Measurements from ENCODE around the gene ARHGAP22.
A peak's percentile ranks its signal among the peaks of the same experiment; 100 is the strongest.

The ARHGAP22 gene

GRCh38 chr10:48446785-48447184, 158.1 kb downstream of the ARHGAP22 start:
- no peaks in the 10 kb centered on the region for H3K36me3 Mint-ChIP-seq
- H3K27me3 Mint-ChIP-seq: peaks cover 39% of the 10 kb centered on the region
- no peaks in the 10 kb centered on the region for H3K9me3 Mint-ChIP-seq
- ATAC-seq: no peak
- no peak overlapping the region for H3K27ac Mint-ChIP-seq
- no peaks in the 10 kb centered on the region for H3K4me1 Mint-ChIP-seq
- no peak overlapping the region for H3K4me3 Mint-ChIP-seq

DNA sequence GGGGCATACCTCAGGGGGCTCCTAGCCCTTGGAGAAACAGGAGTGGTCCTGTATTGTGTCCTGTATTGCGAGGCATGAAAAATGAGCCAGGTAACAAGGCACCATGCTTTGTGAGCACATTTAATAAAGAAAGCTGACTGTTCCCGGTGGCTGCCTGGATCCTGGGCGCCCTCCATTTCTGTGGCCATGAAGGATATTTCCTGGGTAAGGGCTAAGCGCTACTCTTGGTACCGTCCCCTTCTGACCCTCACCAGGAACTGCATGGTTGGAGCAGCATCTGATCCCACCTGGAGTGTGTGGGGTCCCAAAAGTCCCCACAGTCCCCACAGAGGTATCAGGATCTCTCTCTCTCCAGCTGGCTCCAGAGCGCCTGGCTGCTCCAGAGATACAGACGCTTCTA, 158.9 kb downstream of the ARHGAP22 start:
- Mint-ChIP-seq H3K4me3 (no peak overlapping the region), H3K27me3 (peaks cover 34% of the 10 kb centered on the region), H3K9me3 (no peaks in the 10 kb centered on the region), H3K4me1 (no peaks in the 10 kb centered on the region), H3K27ac (no peak overlapping the region), H3K36me3 (no peaks in the 10 kb centered on the region)
- ATAC-seq: no peak

GRCh38 chr10:48444861-48445841, 159.7 kb downstream of the ARHGAP22 start:
- H3K27ac Mint-ChIP-seq: no peak overlapping the region
- H3K4me1 Mint-ChIP-seq: no peaks in the 10 kb centered on the region
- H3K4me3 Mint-ChIP-seq: no peak overlapping the region
- H3K36me3 Mint-ChIP-seq: no peaks in the 10 kb centered on the region
- H3K27me3 Mint-ChIP-seq: peaks cover 34% of the 10 kb centered on the region
- no peaks in the 10 kb centered on the region for H3K9me3 Mint-ChIP-seq
- ATAC-seq: no peak

GRCh38 chr10:48444266-48444665, 160.6 kb downstream of the ARHGAP22 start:
- Mint-ChIP-seq H3K9me3 (no peaks in the 10 kb centered on the region), H3K4me3 (no peak overlapping the region), H3K36me3 (no peaks in the 10 kb centered on the region), H3K27me3 (peaks cover 30% of the 10 kb centered on the region), H3K27ac (no peak overlapping the region), H3K4me1 (no peaks in the 10 kb centered on the region)
- ATAC-seq: no peak

GRCh38 chr10:48442809-48443177, 162.1 kb downstream of the ARHGAP22 start:
- peaks cover 15% of the 10 kb centered on the region for H3K27me3 Mint-ChIP-seq
- ATAC-seq: no peak
- no peaks in the 10 kb centered on the region for H3K36me3 Mint-ChIP-seq

GRCh38 chr10:48442090-48442808, 162.6 kb downstream of the ARHGAP22 start:
- peak; percentile 17 for ATAC-seq
- Mint-ChIP-seq H3K9me3 (no peaks in the 10 kb centered on the region), H3K4me1 (no peaks in the 10 kb centered on the region)

More at GRCh38 chr10:48442809-48443177, 162.1 kb downstream of the ARHGAP22 start:
- H3K4me1 Mint-ChIP-seq: no peaks in the 10 kb centered on the region
- no peak overlapping the region for H3K27ac Mint-ChIP-seq
- H3K9me3 Mint-ChIP-seq: no peaks in the 10 kb centered on the region
- no peak overlapping the region for H3K4me3 Mint-ChIP-seq

GRCh38 chr10:48440771-48441170, 164.1 kb downstream of the ARHGAP22 start:
- no peaks in the 10 kb centered on the region for H3K27me3 Mint-ChIP-seq
- H3K4me1 Mint-ChIP-seq: no peaks in the 10 kb centered on the region
- no peak for ATAC-seq
- no peak overlapping the region for H3K27ac Mint-ChIP-seq
- no peaks in the 10 kb centered on the region for H3K36me3 Mint-ChIP-seq
- H3K9me3 Mint-ChIP-seq: no peaks in the 10 kb centered on the region
- no peak overlapping the region for H3K4me3 Mint-ChIP-seq

More at GRCh38 chr10:48442090-48442808, 162.6 kb downstream of the ARHGAP22 start:
- H3K4me3 Mint-ChIP-seq: no peak overlapping the region
- peaks cover 10% of the 10 kb centered on the region for H3K27me3 Mint-ChIP-seq
- H3K27ac Mint-ChIP-seq: no peak overlapping the region
- no peaks in the 10 kb centered on the region for H3K36me3 Mint-ChIP-seq

GRCh38 chr10:48439581-48440041, 165.3 kb downstream of the ARHGAP22 start:
- no peak for ATAC-seq
- Mint-ChIP-seq H3K4me1 (no peaks in the 10 kb centered on the region), H3K27ac (no peak overlapping the region), H3K9me3 (no peaks in the 10 kb centered on the region), H3K27me3 (no peaks in the 10 kb centered on the region), H3K36me3 (no peaks in the 10 kb centered on the region), H3K4me3 (no peak overlapping the region)

- Mint-ChIP-seq H3K27me3 (no peaks in the 10 kb centered on the region), H3K36me3 (no peaks in the 10 kb centered on the region), H3K4me3 (no peak overlapping the region), H3K27ac (no peak overlapping the region), H3K9me3 (no peaks in the 10 kb centered on the region), H3K4me1 (no peaks in the 10 kb centered on the region)
- ATAC-seq: no peak
Measured at GRCh38 chr10:48439031-48439430, 165.8 kb downstream of the ARHGAP22 start.

GRCh38 chr10:48437546-48437945, 167.3 kb downstream of the ARHGAP22 start:
- Mint-ChIP-seq H3K4me1 (no peaks in the 10 kb centered on the region), H3K27ac (no peak overlapping the region), H3K27me3 (no peaks in the 10 kb centered on the region), H3K4me3 (no peak overlapping the region), H3K36me3 (peaks cover 6% of the 10 kb centered on the region), H3K9me3 (no peaks in the 10 kb centered on the region)
- no peak for ATAC-seq

DNA sequence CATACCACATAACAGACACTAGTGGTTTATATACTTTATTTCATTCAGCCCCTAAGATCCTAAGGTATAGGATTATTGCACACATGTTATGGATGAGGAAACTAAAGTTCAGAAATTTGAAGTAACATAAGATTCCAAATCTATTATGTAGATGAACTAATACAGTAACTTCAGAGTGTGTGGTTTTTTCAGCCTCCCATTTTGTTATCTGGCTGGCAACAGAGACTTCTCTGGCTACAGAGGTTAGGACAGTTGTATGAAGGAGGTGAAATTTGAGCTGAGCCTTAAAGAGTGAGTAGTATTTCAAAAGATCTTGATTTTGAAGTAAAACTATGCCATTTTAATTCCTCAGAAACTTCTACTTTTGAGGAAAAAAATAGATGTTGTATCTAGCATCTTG, 173.0 kb downstream of the ARHGAP22 start:
- Mint-ChIP-seq H3K4me1 (no peaks in the 10 kb centered on the region), H3K9me3 (no peaks in the 10 kb centered on the region), H3K4me3 (no peak overlapping the region), H3K27me3 (no peaks in the 10 kb centered on the region), H3K36me3 (peaks cover 42% of the 10 kb centered on the region), H3K27ac (no peak overlapping the region)
- ATAC-seq: no peak

DNA sequence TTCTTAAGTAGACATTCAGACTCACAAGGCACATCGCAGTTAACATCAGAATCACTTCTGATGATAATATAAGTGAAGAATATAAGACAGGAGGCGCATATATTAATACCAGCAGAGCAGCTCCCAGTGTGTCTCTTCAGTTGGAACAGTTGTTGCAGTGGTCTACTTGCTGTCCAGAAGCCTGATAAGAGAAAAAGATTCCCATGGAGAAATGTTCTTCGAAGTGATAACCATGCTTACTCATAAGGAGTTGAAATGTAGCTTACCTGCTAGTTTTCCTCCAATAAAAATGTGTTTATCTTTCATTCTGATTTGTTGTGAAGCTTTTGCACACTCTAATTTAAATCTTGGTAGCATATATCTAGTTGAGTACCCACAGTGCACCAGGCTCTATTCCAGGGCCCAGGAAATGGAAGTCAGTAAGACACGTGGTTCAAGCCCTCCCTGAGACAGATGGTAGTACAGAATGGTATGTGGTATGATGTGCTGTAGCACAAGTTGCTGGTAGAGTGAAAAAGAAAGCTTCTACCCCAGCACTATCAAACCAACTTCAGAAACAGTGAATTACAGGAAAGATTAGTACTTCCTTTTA, 174.4 kb downstream of the ARHGAP22 start:
- no peaks in the 10 kb centered on the region for H3K27me3 Mint-ChIP-seq
- H3K27ac Mint-ChIP-seq: no peak overlapping the region
- H3K9me3 Mint-ChIP-seq: no peaks in the 10 kb centered on the region
- no peak overlapping the region for H3K4me3 Mint-ChIP-seq
- ATAC-seq: no peak
- no peaks in the 10 kb centered on the region for H3K4me1 Mint-ChIP-seq
- peaks cover 48% of the 10 kb centered on the region for H3K36me3 Mint-ChIP-seq

DNA sequence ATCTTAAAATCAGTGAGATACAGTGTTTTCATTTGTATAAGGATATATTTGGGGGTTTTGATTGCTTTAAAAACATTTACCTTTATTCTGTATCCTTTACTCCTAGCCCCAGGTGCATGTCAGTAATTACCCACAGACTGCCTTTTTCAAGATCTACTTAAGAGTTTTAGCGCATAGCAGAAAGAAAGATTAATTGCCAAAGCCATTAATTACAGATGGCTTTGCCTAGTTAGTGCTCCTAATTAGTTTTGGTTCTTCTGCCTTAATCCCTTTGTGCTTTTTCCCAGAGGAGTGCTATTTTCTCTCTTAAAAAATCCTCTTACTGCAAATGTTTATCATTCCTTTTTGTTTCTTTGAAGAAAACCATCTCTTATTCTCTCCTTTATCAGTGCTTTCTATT, 175.6 kb downstream of the ARHGAP22 start:
- no peak overlapping the region for H3K4me3 Mint-ChIP-seq
- no peaks in the 10 kb centered on the region for H3K27me3 Mint-ChIP-seq
- no peaks in the 10 kb centered on the region for H3K9me3 Mint-ChIP-seq
- ATAC-seq: no peak
- H3K27ac Mint-ChIP-seq: no peak overlapping the region
- H3K36me3 Mint-ChIP-seq: peaks cover 48% of the 10 kb centered on the region
- no peaks in the 10 kb centered on the region for H3K4me1 Mint-ChIP-seq

GRCh38 chr10:48428896-48429295, 176.0 kb downstream of the ARHGAP22 start:
- Mint-ChIP-seq H3K4me1 (no peaks in the 10 kb centered on the region), H3K27ac (no peak overlapping the region), H3K27me3 (no peaks in the 10 kb centered on the region), H3K9me3 (no peaks in the 10 kb centered on the region), H3K4me3 (no peak overlapping the region), H3K36me3 (peaks cover 48% of the 10 kb centered on the region)
- ATAC-seq: no peak

- no peaks in the 10 kb centered on the region for H3K27me3 Mint-ChIP-seq
- H3K4me1 Mint-ChIP-seq: no peaks in the 10 kb centered on the region
- ATAC-seq: no peak
- H3K4me3 Mint-ChIP-seq: no peak overlapping the region
- no peaks in the 10 kb centered on the region for H3K9me3 Mint-ChIP-seq
- peaks cover 30% of the 10 kb centered on the region for H3K36me3 Mint-ChIP-seq
- no peak overlapping the region for H3K27ac Mint-ChIP-seq
Measured at GRCh38 chr10:48423884-48424283, 181.0 kb downstream of the ARHGAP22 start.

All from stimulated activated memory B cell treated with anti-CD40 and anti-IgM and Interleukin-4, amounts not matched to agents 10 μg/mL and 1 μg/mL and 100 μg/mL, for 72 hours (primary cell).